GM23338 (cell line): Measurements from ENCODE around the gene LHX5. TPM values are rescaled to one million over a fixed set of nuclear protein-coding genes. Genes with fewer than 3 reads are reported as not detected.

ENCODE experiments used
- ATAC-seq: fragments of 200-7000 bp; cut with Tn5 transposase; 3 replicates; pipeline ENCODE4 v1.9.1; 2020
- DNase-seq: peaks from one replicate; pipeline ENCODE4 v3.0.0-alpha.2; 2015; ENCODE audit warnings: low spot score
- H2AFZ ChIP-seq: fragments of 200-600 bp; sonication (generic); 2 replicates; pipeline ENCODE4 v1.8.0; 2016; ENCODE audit warnings: antibody characterized with exemption, mild to moderate bottlenecking, moderate library complexity
- H3F3A ChIP-seq: fragments of 200-600 bp; sonication (generic); replicated peaks from 2 replicates; pipeline ENCODE4 v1.8.0; 2017; ENCODE audit warnings: antibody characterized with exemption, mixed run types, low read depth
- H3K27ac ChIP-seq: fragments of 200-600 bp; sonication (generic); 2 replicates; pipeline ENCODE4 v1.6.1; 2016; ENCODE audit warnings: low read depth
- H3K27me3 ChIP-seq: fragments of 200-600 bp; sonication (generic); 2 replicates; pipeline ENCODE4 v1.8.0; 2016; ENCODE audit warnings: mild to moderate bottlenecking, mixed run types, moderate library complexity; ENCODE audit not compliant: insufficient read depth
- H3K36me3 ChIP-seq: fragments of 200-600 bp; sonication (generic); 2 replicates; pipeline ENCODE4 v1.8.0; 2016; ENCODE audit warnings: mild to moderate bottlenecking; ENCODE audit not compliant: insufficient read depth
- H3K4me1 ChIP-seq: fragments of 200-600 bp; sonication (generic); 2 replicates; pipeline ENCODE4 v1.8.0; 2016; ENCODE audit warnings: mild to moderate bottlenecking, moderate library complexity; ENCODE audit not compliant: insufficient read depth
- H3K4me2 ChIP-seq: fragments of 200-600 bp; sonication (generic); 2 replicates; pipeline ENCODE4 v1.7.1; 2017; ENCODE audit warnings: mixed run types
- H3K4me3 ChIP-seq: fragments of 200-600 bp; sonication (generic); 2 replicates; pipeline ENCODE4 v1.6.1; 2016; ENCODE audit warnings: mixed run types
- H3K79me2 ChIP-seq: fragments of 200-600 bp; sonication (generic); replicated peaks from 2 replicates; pipeline ENCODE4 v1.8.0; 2017; ENCODE audit warnings: mild to moderate bottlenecking; ENCODE audit not compliant: insufficient read depth
- H3K9me2 ChIP-seq: fragments of 200-600 bp; sonication (generic); 2 replicates; pipeline ENCODE4 v1.8.0; 2017; ENCODE audit not compliant: insufficient read depth
- H4K20me1 ChIP-seq: fragments of 200-600 bp; sonication (generic); replicated peaks from 2 replicates; pipeline ENCODE4 v1.8.0; 2017; ENCODE audit warnings: mild to moderate bottlenecking; ENCODE audit not compliant: insufficient read depth
- H3K27ac Mint-ChIP-seq: 2 replicates; pipeline ENCODE4 v1.8.0; 2020; ENCODE audit warnings: inconsistent platforms, mild to moderate bottlenecking, moderate library complexity, mixed read lengths
- H3K27me3 Mint-ChIP-seq: 3 replicates; pipeline ENCODE4 v1.8.0; 2022; ENCODE audit warnings: low read depth, mild to moderate bottlenecking, moderate library complexity, mixed read lengths, inconsistent platforms; ENCODE audit not compliant: insufficient read depth, poor library complexity
- H3K36me3 Mint-ChIP-seq: 3 replicates; pipeline ENCODE4 v1.8.0; 2021; ENCODE audit warnings: low read depth, mild to moderate bottlenecking, inconsistent platforms, moderate library complexity, mixed read lengths
- H3K4me1 Mint-ChIP-seq: 3 replicates; pipeline ENCODE4 v1.8.0; 2020; ENCODE audit warnings: mild to moderate bottlenecking, inconsistent platforms, mixed read lengths
- H3K4me3 Mint-ChIP-seq: 3 replicates; pipeline ENCODE4 v1.8.0; 2021; ENCODE audit warnings: moderate library complexity, mild to moderate bottlenecking, inconsistent platforms, mixed read lengths
- H3K9me3 Mint-ChIP-seq: 3 replicates; pipeline ENCODE4 v1.8.0; 2020; ENCODE audit warnings: moderate library complexity, mild to moderate bottlenecking, inconsistent platforms, mixed read lengths
- EZH2 ChIP-seq: fragments of 200-600 bp; sonication (generic); IDR thresholded peaks from one replicate; pipeline ENCODE4 v1.8.0; 2017; ENCODE audit warnings: antibody characterized with exemption, mild to moderate bottlenecking, low read depth; ENCODE audit not compliant: unreplicated experiment
- JUNB ChIP-seq: IDR thresholded peaks from one replicate; pipeline ENCODE4 v1.6.1; 2016; ENCODE audit warnings: antibody characterized with exemption; ENCODE audit not compliant: unreplicated experiment
- NANOG ChIP-seq: IDR thresholded peaks from 2 replicates; pipeline ENCODE4 v1.6.1; 2016; ENCODE audit warnings: antibody characterized with exemption, borderline replicate concordance
- POLR2AphosphoS5 ChIP-seq: IDR thresholded peaks from 2 replicates; pipeline ENCODE4 v1.6.1; 2016; ENCODE audit warnings: antibody characterized with exemption, low read depth
- STAT1 ChIP-seq: IDR thresholded peaks from one replicate; pipeline ENCODE4 v1.6.1; 2016; ENCODE audit warnings: antibody characterized with exemption; ENCODE audit not compliant: unreplicated experiment
- ZNF462 ChIP-seq: fragments of 250-450 bp; sonication (Bioruptor Pico); IDR thresholded peaks from 2 replicates; pipeline ENCODE4 v1.5.0; 2020; ENCODE audit warnings: mild to moderate bottlenecking, moderate library complexity
- polyA plus RNA-seq: library from polyadenylated mRNA; unstranded; fragments of >200 nt; fragmentation: Nextera tagmentation; extraction: Ambion mirVana; gene quantifications from 2 replicates; pipeline ENCODE4 v1.2.1, GENCODE V29; 2016
- total RNA-seq: library from RNA; depleted of rRNA; stranded (reverse); fragments of >200 nt; shearing (Covaris generic); gene quantifications from 2 replicates; pipeline ENCODE4 v1.2.3, GENCODE V29; 2014
- TF ChIP-seq, protein P1 (sequence below), 2 experiments: fragments of 200-600 bp in 1 of 2; sonication (generic) in 1 of 2; conservative IDR thresholded peaks; 2 replicates each; pipeline versions ENCODE4 v1.5.1 to v1.6.1; 2016 to 2017; ENCODE audit warnings: antibody characterized with exemption in 2 of 2, low read depth in 2 of 2, mild to moderate bottlenecking in 2 of 2, moderate library complexity in 1 of 2
- TF ChIP-seq, protein P2 (sequence below): IDR thresholded peaks from 2 replicates; pipeline ENCODE4 v1.6.1; 2016; ENCODE audit warnings: antibody characterized with exemption

The LHX5 gene
- total and polyA plus RNA-seq, 2 experiments from 2014 or later = 0.18 TPM; not detected in 1

GRCh38 chr12:113500306-113500675, 28.6 kb upstream of the LHX5 start (continued):
- TF ChIP-seq ZNF462 (CRISPR knock-in tag) = no peak

DNA sequence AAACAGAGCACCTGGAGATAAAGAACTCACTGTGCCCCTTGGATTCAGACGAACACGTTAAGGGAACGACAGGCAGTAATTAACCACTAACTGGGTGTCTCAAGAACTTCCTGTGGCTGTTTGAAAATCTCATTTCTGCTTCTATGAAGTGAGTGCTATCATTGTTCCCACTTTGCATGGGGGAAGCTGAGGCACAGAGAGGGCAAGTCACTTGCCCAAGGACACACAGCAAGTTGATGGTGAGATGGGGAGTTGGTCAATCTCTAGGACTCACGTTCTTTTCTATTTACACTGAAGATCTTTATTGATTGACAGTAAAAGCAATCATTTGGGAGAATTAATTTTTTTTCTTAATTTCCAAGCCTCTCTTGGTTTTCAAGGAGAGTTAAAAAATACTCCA, 26.8 kb upstream of the LHX5 start:
- no peak overlapping the region for H3K27ac Mint-ChIP-seq
- H3K9me3 Mint-ChIP-seq = peaks cover 4% of the 10 kb centered on the region; the same call in 1 of the 3 replicates
- H3K27ac ChIP-seq = no peak overlapping the region
- TF ChIP-seq EZH2 = no peak
- TF ChIP-seq, protein P1, sequence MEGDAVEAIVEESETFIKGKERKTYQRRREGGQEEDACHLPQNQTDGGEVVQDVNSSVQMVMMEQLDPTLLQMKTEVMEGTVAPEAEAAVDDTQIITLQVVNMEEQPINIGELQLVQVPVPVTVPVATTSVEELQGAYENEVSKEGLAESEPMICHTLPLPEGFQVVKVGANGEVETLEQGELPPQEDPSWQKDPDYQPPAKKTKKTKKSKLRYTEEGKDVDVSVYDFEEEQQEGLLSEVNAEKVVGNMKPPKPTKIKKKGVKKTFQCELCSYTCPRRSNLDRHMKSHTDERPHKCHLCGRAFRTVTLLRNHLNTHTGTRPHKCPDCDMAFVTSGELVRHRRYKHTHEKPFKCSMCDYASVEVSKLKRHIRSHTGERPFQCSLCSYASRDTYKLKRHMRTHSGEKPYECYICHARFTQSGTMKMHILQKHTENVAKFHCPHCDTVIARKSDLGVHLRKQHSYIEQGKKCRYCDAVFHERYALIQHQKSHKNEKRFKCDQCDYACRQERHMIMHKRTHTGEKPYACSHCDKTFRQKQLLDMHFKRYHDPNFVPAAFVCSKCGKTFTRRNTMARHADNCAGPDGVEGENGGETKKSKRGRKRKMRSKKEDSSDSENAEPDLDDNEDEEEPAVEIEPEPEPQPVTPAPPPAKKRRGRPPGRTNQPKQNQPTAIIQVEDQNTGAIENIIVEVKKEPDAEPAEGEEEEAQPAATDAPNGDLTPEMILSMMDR (conservative IDR thresholded peaks at IDR 0.05; ENCODE audit: low read depth in 2 of 2) = no peak
- no peak for TF ChIP-seq NANOG
- TF ChIP-seq, protein P2, sequence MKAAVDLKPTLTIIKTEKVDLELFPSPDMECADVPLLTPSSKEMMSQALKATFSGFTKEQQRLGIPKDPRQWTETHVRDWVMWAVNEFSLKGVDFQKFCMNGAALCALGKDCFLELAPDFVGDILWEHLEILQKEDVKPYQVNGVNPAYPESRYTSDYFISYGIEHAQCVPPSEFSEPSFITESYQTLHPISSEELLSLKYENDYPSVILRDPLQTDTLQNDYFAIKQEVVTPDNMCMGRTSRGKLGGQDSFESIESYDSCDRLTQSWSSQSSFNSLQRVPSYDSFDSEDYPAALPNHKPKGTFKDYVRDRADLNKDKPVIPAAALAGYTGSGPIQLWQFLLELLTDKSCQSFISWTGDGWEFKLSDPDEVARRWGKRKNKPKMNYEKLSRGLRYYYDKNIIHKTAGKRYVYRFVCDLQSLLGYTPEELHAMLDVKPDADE = no peak
- TF ChIP-seq JUNB = no peak
- no peak for TF ChIP-seq STAT1
- TF ChIP-seq POLR2AphosphoS5 = no peak

More for the DNA sequence above, 26.8 kb upstream of the LHX5 start:
- Histone ChIP-seq H3F3A (no peaks in the 10 kb centered on the region), H3K27me3 (no peaks in the 10 kb centered on the region), H3K36me3 (no peaks in the 10 kb centered on the region), H4K20me1 (no peaks in the 10 kb centered on the region; the same call in 1 of the 2 replicates), H3K4me2 (no peak overlapping the region), H3K4me3 (no peak overlapping the region), H3K9me2 (no peaks in the 10 kb centered on the region), H2AFZ (no peak overlapping the region), H3K79me2 (no peaks in the 10 kb centered on the region), H3K4me1 (peaks cover 15% of the 10 kb centered on the region)
- peaks cover 27% of the 10 kb centered on the region for H3K4me1 Mint-ChIP-seq
- H3K36me3 Mint-ChIP-seq = no peaks in the 10 kb centered on the region
- no peak for ATAC-seq
- DNase-seq = no peak
- H3K4me3 Mint-ChIP-seq = no peak overlapping the region
- peaks cover 5% of the 10 kb centered on the region for H3K27me3 Mint-ChIP-seq
